ENCODE results near the gene TSPAN16.

TSPAN16 gene

DNA sequence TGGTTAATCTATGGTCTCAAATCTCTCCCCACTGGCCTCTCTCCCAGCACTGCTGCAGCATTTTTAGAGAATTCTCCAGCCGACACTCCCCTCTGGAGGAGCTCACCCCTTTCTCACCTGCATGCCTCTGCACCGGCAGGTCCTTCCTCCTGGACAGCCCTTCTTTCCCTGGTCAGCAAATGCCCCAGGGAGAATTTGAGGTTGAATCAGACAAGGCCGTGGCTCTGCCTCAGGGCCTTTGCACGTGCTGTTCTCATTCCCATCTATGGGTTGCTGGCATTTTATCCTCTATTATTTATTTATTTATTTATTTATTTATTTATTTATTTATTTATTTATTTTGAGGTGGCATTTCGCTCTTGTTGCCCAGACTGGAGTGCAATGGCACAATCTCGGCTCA, 32.2 kb upstream of the TSPAN16 start:
- Histone ChIP-seq H3K27me3 (ENCODE audit: insufficient read depth, poor library complexity, severe bottlenecking) (peaks cover 48% of the 10 kb centered on the region), H3K4me3 (replicated peaks; ENCODE audit: insufficient read depth, low read length) (no peak overlapping the region), H3K27ac (replicated peaks) (no peak overlapping the region)
- DNase-seq (ENCODE audit: low read depth in 1 of 2, low spot score in 1 of 2): no peak
- TF ChIP-seq SPI1 (IDR thresholded peaks at IDR 0.05; ENCODE audit: borderline replicate concordance, low read depth): no peak
- TF ChIP-seq POLR2AphosphoS5 (IDR thresholded peaks at IDR 0.05; ENCODE audit: low read depth): no peak
- TF ChIP-seq, protein P1, sequence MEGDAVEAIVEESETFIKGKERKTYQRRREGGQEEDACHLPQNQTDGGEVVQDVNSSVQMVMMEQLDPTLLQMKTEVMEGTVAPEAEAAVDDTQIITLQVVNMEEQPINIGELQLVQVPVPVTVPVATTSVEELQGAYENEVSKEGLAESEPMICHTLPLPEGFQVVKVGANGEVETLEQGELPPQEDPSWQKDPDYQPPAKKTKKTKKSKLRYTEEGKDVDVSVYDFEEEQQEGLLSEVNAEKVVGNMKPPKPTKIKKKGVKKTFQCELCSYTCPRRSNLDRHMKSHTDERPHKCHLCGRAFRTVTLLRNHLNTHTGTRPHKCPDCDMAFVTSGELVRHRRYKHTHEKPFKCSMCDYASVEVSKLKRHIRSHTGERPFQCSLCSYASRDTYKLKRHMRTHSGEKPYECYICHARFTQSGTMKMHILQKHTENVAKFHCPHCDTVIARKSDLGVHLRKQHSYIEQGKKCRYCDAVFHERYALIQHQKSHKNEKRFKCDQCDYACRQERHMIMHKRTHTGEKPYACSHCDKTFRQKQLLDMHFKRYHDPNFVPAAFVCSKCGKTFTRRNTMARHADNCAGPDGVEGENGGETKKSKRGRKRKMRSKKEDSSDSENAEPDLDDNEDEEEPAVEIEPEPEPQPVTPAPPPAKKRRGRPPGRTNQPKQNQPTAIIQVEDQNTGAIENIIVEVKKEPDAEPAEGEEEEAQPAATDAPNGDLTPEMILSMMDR (IDR thresholded peaks at IDR 0.05; ENCODE audit: insufficient read depth, low read length): no peak
- TF ChIP-seq GABPA (IDR thresholded peaks at IDR 0.05; ENCODE audit: low read depth): no peak
- TF ChIP-seq, protein P2, sequence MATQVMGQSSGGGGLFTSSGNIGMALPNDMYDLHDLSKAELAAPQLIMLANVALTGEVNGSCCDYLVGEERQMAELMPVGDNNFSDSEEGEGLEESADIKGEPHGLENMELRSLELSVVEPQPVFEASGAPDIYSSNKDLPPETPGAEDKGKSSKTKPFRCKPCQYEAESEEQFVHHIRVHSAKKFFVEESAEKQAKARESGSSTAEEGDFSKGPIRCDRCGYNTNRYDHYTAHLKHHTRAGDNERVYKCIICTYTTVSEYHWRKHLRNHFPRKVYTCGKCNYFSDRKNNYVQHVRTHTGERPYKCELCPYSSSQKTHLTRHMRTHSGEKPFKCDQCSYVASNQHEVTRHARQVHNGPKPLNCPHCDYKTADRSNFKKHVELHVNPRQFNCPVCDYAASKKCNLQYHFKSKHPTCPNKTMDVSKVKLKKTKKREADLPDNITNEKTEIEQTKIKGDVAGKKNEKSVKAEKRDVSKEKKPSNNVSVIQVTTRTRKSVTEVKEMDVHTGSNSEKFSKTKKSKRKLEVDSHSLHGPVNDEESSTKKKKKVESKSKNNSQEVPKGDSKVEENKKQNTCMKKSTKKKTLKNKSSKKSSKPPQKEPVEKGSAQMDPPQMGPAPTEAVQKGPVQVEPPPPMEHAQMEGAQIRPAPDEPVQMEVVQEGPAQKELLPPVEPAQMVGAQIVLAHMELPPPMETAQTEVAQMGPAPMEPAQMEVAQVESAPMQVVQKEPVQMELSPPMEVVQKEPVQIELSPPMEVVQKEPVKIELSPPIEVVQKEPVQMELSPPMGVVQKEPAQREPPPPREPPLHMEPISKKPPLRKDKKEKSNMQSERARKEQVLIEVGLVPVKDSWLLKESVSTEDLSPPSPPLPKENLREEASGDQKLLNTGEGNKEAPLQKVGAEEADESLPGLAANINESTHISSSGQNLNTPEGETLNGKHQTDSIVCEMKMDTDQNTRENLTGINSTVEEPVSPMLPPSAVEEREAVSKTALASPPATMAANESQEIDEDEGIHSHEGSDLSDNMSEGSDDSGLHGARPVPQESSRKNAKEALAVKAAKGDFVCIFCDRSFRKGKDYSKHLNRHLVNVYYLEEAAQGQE (IDR thresholded peaks at IDR 0.05; ENCODE audit: insufficient replicate concordance, low read depth): no peak

DNA sequence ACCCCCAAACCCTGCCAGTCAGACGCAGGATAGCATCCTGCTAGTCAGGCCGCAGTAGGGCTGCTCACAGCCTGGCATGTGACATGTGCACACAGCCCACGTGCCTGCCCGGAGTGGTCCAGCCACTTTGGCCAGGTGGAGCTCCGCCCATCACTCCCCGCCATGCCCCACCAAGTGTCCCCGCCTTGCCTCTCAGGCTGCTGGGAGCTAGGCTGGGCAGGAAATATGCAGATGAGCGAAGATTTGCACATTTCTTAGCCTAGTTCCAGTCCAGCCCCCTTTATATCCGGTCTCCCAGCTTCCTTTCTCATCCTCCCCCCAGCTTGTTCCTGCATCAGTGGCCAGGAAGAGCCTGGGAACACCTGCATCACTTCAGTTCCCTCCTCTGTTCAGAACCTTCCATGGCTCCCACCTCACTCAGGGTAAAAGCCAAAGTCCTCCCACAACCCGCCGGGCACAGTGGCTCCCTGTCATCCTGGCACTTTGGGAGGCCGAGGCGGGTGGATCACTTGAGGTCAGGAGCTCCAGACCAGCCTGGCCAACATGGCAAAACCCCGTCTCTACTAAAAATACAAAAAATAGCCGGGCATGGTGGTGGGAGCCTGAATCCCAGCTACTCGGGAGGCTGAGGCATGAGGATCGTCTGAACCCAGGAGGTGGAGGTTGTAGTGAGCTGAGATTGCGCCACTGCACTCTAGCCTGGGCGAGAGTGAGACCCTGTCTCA, 31.3 kb upstream of the TSPAN16 start:
- no peak overlapping the region for H3K4me3 ChIP-seq (replicated peaks; ENCODE audit: insufficient read depth, low read length)
- no peak for TF ChIP-seq SPI1 (IDR thresholded peaks at IDR 0.05; ENCODE audit: borderline replicate concordance, low read depth)
- TF ChIP-seq GABPA (IDR thresholded peaks at IDR 0.05; ENCODE audit: low read depth): no peak
- no peak for TF ChIP-seq POLR2AphosphoS5 (IDR thresholded peaks at IDR 0.05; ENCODE audit: low read depth)
- TF ChIP-seq, protein P2 (IDR thresholded peaks at IDR 0.05; ENCODE audit: insufficient replicate concordance, low read depth): no peak
- TF ChIP-seq, protein P1 (IDR thresholded peaks at IDR 0.05; ENCODE audit: insufficient read depth, low read length): no peak
- no peak for DNase-seq (ENCODE audit: low read depth in 1 of 2, low spot score in 1 of 2)
- H3K27me3 ChIP-seq (ENCODE audit: insufficient read depth, poor library complexity, severe bottlenecking): peaks cover 48% of the 10 kb centered on the region
- no peak overlapping the region for H3K27ac ChIP-seq (replicated peaks)

DNA sequence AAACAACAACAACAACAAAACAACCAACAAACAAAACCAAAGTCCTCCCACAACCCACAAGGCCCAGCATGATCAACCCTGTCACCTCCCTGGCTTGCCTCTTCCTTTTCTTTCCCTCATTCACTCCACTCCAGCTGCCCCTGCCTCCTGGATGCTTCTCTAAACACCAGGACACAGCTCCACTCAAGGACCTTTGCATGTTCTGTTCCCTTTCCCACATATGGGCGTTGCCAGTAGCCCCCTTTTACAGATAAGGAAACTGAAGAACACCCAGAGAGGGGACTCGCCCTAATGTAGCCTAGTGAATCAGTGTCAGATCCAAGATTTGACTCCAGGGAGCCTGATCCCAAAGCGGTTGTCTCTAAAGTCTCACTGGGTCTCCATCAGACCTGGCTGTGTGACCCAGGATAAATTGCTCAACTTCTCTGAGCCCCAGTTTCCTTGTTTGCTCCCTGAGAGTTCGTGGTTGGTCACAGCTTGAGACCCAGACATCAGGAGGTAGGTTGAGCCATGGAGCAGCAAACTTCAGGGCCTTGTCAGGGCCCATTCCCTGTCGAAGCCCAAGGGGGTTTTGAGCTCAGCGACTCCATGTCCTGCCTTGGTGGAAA, 30.7 kb upstream of the TSPAN16 start:
- DNase-seq (ENCODE audit: low read depth in 1 of 2, low spot score in 1 of 2): no peak
- no peak overlapping the region for H3K27ac ChIP-seq (replicated peaks)
- TF ChIP-seq POLR2AphosphoS5 (IDR thresholded peaks at IDR 0.05; ENCODE audit: low read depth) (no peak), GABPA (IDR thresholded peaks at IDR 0.05; ENCODE audit: low read depth) (no peak)
- TF ChIP-seq, protein P2 (IDR thresholded peaks at IDR 0.05; ENCODE audit: insufficient replicate concordance, low read depth): no peak
- no peak overlapping the region for H3K4me3 ChIP-seq (replicated peaks; ENCODE audit: insufficient read depth, low read length)
- H3K27me3 ChIP-seq (ENCODE audit: insufficient read depth, poor library complexity, severe bottlenecking): peaks cover 48% of the 10 kb centered on the region

Measured in HL-60 (cell line).